DMS53 treated with DMSO at 0.1 percent for 48 hours (cell line): Measurements from ENCODE around the gene CLEC6A.
"Not testable (repeated sequence)": the region's sequence is repeated elsewhere in the genome, so short reads cannot be mapped to it uniquely, and the experiment has no call there.

Source experiments
- DNase-seq: peaks from one replicate; lab custom pipeline; 2025; ENCODE audit not compliant: unreplicated experiment; lab: John Stamatoyannopoulos, UW

CLEC6A gene

DNA sequence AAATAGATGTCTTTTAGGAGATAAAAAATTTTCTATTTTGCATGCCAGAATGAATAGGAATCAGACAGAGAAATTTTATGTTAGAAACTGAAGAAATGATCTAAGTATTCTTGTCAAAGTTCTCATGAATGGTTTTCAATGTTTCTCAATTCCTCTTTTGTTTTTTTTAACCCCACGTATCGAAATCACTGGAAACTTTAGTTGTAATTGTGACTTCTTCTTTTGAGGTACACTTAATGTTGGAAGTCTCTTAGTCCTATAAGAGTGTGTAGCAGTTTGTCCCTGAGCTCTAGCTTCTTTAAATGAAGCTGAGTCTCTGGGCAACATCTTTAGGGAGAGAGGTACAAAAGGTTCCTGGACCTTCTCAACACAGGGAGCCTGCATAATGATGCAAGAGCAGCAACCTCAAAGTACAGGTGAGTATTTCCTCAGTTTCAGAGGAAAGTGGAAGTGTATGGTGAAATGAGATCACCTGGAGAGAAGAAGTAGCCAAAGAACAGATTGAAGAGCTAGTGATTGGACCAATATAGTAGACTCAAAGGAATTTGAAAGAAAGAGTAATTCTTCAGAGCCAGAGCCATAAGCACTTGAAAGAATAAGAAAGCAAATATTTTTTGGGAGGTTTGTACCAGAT, at the start of gene CLEC6A:
TSS of gene CLEC6A (plus strand) at position 236 of the 634 bp plus-strand sequence. CDS start at position 386, 150 bp downstream.
- no peak for DNase-seq

DNA sequence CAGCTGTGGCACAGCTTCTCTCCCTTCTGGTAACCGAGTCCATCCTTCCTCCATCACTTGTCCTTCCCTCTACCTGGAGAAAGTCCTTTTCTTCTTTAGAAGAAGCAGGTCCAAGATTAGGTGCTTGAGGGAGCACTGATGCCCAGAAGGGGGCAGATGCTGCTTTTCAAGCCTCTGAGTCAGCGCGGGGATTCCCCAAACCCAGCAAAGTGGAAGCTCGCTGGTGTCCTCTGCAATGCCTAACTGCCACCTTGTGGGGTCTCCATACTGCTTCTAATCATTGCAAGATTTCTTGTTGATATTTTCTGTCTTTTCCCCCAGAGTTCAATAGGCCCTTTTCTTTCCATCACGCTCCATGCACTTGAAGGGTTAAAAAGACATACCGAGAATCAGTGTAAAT, 36.2 kb upstream of the CLEC6A start:
- DNase-seq, result not testable (repeated sequence)

DNA sequence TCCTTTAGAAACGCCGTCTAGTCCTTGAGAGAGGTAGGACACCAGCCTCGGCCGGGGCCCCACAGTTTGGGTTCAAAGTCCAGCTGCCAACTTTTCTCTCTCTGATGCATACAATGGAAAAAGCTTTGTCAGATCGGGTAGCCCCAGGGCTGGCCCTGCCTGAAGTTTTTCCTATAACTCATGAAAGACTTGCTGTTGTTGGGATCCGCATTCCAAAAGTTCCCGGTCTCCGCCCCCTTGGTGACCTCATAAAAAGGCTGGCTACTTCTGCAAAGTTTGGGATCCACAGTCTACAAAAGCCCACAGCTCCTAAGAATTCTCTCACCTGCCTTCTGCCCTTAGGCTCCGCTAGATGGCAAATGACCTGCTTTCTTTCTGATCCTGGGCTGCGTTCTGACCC, 35.3 kb upstream of the CLEC6A start:
- no peak for DNase-seq

- not testable (repeated sequence) for DNase-seq
Observed at GRCh38 chr12:8444536-8445278, 11.1 kb upstream of the CLEC6A start.

- DNase-seq, result no peak
Observed at GRCh38 chr12:8445731-8446130, 10.0 kb upstream of the CLEC6A start.

- DNase-seq, result no peak
Observed at GRCh38 chr12:8446642-8447547, 8.9 kb upstream of the CLEC6A start.

DNA sequence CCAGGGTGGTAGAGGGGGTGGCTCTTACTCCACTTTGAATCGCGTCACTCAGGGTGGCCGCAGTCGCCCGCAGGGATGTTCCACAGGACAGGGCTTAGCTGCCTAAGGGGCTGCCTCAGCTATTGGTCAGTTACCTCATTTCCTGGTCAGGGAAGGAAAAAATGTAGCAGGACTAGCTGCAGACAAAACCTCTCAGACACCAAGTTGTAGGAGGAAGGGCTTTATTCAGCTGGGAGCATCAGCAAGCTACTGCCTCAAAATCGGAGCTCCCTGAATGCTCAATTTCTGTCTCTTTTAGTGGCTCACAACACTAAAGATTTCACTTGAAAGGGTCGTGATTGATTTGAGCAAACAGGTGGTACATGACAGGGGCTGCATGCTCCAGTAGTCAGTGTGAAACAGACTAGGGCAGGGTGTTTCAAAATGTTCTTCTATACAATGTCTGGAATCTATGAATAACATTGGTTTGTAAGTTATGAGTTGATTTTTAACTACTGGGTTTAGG, 6.4 kb upstream of the CLEC6A start:
- no peak for DNase-seq

- no peak for DNase-seq
Observed at GRCh38 chr12:8452036-8452435, 3.7 kb upstream of the CLEC6A start.

DNA sequence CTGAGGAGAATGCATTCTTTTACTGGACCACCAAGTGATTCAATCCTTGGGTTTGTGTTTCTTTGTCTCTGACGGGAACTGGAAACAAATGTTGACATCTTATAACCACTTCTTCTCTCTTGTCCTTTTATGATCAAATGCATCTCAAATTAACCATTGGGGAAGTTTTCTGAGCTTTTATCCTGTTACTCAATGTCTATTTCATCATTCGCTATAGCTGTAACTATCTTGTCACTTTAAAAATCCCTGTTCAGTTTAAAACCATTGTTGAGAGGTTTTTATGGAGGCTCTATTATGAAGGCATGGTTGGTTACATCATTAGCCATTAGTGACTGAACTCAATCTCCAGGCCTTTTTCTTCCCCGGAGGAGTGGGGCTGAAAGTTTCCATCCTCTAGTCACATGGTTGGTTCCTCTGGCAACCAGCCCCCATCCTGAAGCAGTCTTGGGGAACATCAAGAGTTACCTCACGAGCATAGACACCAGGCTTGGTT, 2.7 kb upstream of the CLEC6A start:
- DNase-seq, result no peak

DNA sequence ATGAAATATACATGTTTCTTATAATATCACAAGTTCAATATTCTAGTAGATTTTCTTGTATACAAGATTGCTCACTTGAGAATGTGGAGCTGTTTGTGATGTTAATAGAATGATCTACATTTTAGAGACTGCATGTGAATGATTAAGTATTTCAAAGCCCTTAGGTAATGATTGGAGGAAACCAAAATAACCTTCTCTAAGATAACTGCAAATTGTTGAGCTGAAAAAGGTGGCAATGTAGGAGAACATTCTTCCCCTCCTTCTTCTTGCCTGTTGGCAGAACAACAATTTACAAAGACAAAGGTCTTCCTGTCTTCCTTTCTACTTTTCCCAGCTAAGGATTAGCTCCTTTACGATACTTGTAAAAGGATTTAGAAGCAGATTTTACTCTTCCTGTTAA, 2.0 kb upstream of the CLEC6A start:
- no peak for DNase-seq

DNA sequence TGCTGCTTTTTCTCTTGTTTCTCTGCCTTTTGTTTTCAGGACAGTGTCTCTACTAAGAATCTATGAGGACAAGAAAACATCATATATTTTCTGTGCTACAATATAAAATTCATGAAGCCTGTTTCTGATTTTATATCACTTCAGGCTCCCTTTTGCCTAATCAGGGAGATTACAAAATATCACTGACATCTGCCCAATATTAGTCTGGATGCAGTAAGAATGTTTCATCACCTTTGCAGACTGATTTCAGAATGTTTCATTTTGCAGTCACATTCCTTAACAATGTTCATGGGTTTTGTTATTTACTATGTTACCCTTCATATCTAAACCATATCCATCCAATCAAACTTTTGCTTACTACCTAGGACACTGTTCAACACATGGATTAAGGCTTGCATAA, 491 bp upstream of the CLEC6A start:
- DNase-seq, result no peak

DNA sequence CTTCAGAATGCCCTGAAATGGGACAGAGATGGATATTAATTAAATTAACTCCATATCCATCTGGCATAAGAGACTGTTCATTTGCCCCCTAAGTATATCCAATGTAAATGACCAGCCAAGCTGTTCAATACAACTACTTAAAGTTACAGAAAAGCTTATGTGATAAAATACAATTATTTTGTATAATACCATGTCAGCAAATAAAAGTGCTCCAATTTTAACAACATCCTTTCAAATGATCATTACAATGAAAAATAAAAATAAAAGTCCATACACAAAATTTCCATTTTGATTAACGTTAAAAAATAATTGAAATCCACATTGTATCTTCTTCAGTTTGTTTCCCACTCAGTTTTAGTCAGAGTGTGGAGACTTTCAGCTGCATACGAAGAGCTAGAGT, 5.7 kb downstream of the CLEC6A start:
- no peak for DNase-seq

DNA sequence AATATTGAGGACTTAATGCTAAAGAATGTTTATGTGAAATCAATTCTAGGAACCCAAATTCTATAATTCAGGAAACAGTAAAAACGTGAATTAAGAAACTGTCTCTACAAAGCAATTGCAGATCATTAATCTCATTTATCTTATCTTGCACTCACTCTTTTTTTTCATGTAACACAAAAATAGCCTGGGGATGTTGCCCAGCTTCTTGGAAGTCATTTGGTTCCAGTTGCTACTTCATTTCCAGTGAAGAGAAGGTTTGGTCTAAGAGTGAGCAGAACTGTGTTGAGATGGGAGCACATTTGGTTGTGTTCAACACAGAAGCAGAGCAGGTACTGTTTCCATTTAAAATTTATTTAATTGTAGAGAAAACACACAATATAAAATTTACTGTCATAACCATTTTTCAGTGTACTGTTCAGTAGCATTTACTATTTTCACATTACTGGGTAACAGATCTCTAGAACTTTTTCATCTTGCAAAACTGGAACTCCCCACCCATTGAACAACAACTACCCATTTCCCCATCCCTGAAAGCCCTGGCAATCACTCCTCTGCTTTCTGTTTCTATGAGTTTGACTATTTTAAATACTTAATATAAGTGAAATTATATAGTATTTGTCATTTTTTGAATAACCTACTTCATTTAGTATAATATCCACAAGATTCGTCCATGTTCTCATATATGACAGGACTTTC, 9.7 kb downstream of the CLEC6A start:
- no peak for DNase-seq

- DNase-seq, result no peak
Observed at GRCh38 chr12:8466241-8466640, 10.5 kb downstream of the CLEC6A start.

GRCh38 chr12:8471090-8471489, 15.3 kb downstream of the CLEC6A start:
- no peak for DNase-seq

GRCh38 chr12:8475508-8476203, 19.9 kb downstream of the CLEC6A start:
- DNase-seq, result no peak

DNA sequence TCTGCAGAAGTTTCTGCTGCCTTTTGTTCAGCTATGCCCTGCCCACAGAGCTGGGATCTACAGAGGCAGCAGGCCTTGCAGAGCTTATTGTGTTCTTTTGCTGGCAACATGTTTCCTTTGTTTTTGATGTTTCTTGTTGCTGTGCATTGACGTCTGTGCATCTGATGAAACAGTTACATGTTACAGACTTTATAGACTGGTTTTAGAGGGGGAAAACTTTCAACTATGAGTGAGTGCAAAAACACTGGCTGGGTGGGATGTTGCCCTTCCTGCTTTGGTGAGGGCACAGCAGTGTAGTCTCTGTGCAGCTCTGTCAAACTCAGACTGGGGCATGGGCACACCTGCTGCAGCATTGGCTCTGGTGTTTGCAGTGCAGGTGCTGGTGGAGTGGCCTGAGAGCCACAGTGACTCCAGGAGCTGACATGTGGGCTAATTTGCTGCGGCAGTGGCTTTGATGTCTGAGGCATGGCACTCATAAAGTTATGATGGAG, 26.9 kb downstream of the CLEC6A start:
- peak; percentile 9 for DNase-seq

DNA sequence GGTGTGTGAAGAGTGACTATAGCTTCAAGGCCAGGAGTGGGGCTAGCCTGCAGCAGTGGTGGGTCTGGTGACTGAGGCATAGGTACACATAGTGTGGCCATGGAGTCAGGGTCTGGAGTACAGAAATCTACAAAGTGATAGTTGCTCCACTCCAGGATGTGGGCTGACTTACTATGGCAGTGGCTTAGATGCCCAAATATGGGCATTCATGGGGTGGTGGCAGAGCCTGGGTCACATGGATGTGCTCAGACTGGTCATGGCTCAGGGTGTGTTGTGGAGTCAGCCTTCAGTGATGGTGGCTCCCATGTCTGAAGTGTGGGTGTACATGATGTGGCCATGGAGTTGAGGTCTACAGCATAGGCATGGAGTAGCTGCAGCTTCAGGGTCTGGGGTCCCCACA, 27.3 kb downstream of the CLEC6A start:
- no peak for DNase-seq

- no peak for DNase-seq
Observed at GRCh38 chr12:8491646-8492530, 36.1 kb downstream of the CLEC6A start.
